ENCODE data around the gene ULBP1.
A peak's percentile ranks its signal among the peaks of the same experiment; 100 is the strongest.
"Not testable (repeated sequence)": the region's sequence is repeated elsewhere in the genome, so short reads cannot be mapped to it uniquely, and the experiment has no call there.

The ULBP1 gene

GRCh38 chr6:149934249-149935156 lies 29.2 kb upstream of the ULBP1 start:
- DNase-seq, result peak; percentile 43

GRCh38 chr6:149935246-149935645 lies 28.5 kb upstream of the ULBP1 start:
- DNase-seq, result no peak

GRCh38 chr6:149935668-149936067 lies 28.1 kb upstream of the ULBP1 start:
- DNase-seq, result no peak

DNA sequence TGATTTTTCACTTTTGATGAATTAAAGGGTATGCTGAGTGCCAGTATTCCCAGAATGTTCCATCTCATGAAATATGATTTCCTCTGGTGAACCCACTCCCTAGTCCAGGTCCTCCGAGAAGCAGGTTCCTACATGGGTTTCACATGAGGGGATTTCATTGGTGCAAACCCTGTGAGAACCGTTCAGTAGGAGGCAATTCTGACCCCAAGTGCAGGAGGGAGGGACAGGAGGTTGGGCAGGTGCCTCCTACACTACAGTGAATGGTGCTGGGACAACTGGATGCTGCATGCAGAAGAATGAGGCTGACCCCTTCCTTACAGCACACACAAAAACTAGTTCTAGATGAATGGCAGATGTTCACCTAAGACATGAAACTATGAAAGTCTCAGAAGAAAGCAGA lies 27.0 kb upstream of the ULBP1 start:
- no peak for DNase-seq

DNA sequence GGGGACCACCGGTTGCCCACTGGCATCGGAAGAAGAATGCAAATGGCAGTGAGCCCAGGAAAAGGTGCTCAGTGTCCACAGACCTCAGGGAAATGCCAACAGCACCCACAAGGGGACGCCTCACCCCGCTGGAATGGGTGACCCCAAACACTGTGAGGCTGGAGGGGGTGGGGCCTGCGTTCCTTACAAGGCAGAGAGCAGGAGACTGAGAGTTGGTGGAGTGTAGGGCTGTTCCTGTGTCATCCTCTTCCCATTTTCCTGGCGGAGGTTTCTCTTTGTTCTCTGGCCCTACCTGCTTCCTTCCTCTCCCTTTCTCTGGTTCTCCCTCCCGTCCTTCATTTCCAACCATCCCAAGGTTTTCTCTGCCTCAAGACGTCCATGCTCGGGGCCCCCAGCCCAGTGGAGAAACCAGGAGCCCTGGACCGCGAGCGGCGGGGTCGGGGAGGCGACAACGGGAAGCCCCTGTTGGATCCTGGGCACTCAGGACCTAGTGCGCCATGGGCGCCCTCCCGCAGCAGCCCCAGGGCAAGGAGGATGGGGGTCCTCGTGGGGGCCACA lies 25.7 kb upstream of the ULBP1 start:
- DNase-seq, result not testable (repeated sequence)

GRCh38 chr6:149938571-149939355 lies 25.0 kb upstream of the ULBP1 start:
- no peak for DNase-seq

- no peak for DNase-seq
Measured at GRCh38 chr6:149939356-149939648, 24.4 kb upstream of the ULBP1 start.

DNA sequence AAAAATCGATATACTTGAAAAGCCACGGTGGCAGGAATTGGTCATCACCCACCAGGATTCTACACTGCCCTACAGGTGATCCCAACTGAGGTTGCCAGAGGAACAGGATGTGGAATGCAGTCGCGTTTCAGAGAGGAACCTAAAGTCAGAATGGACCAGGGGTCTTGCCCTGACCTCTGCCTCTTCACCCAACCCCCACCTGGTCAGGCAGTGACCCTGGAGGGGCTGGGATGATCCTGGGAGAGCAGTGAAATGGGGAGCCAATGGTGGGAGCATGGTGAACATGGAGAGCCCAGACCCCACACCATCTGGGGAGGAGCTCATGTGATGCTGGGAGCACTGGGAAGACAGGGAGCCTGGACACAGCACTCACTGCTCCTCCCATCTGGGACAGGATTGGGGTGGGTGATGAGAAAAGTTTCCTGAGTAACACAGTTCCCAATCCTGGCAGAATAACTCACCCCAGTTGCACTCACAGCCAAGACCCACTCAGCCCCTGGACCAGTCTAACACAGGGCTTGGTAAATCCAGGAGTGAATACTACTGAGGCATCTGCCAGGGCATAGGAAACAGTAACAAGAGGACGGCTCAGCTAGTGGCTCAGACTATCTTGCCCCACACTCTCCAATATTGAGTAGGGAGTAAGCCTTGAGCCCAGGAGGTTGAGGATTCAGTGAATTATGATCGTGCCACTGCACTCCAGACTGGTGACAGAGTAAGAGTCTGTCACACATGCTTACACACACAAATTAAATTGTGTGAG lies 23.7 kb upstream of the ULBP1 start:
- DNase-seq, result no peak

DNA sequence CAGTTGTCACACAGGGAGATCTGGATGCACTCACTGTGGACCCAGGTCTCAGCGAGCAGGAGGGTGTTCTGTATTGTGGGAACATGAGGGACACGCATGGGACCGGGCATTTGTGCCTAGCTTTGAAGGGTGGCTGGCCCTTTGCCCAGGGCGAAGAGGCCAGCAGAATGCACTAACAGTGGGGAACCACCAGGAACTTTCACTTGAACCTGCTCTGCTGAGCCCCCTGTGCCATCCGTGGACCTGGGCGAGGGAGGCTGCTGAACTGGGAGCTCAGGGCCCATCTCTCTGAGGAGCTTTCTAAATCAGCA lies 23.1 kb upstream of the ULBP1 start:
- DNase-seq, result no peak

GRCh38 chr6:149941583-149942460 lies 21.9 kb upstream of the ULBP1 start, which contains the start of gene ULBP2:
Gene ULBP2, plus strand, starts transcription at chr6:149942014. Its CDS starts 59 bp downstream, at chr6:149942073.
- DNase-seq, result peak; percentile 87

DNA sequence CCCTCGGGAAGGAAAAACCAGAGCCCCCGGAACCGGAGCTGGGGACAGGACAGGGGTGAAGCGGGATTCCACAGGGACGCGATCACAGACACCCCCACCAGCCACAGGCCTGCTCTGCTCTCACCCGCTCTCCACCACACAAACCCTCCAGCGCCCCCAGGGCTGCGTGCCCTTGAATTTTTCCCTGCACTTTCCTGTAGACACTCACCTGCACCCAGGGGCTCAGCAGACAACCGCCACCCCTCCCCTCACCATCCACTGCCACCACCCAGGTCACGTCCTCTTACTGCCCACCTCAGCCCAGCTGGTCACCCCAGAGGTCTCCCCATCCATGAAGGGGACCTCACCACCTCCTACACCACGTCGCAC lies 21.3 kb upstream of the ULBP1 start:
- DNase-seq, result no peak

DNA sequence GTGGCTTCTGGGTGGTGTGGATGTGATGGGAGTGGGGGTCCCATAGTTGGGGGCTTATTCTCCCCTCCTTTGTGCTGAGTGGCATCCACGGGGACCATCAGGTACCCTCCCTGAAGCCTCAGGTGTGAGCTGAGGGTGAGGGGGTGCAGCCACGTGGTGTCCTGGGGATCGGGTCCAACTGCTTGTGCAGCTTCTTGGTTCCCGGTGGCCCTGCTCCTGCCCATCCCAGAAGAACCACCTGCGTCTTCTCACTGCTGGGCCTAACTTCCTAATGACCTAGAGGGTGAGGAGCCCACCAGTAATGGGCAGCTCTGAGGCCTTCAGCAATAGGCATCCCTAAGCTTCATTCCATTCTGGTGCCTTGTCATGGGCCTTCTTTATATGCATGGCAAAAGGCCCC lies 20.4 kb upstream of the ULBP1 start:
- DNase-seq, result not testable (repeated sequence)

DNA sequence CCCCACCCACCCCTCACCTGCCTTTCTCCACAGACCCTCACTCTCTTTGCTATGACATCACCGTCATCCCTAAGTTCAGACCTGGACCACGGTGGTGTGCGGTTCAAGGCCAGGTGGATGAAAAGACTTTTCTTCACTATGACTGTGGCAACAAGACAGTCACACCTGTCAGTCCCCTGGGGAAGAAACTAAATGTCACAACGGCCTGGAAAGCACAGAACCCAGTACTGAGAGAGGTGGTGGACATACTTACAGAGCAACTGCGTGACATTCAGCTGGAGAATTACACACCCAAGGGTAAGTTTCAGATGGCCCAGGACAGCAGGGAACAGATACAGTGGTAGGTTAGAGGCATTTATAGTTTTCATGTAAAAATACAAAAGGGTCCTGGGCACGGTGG lies 18.5 kb upstream of the ULBP1 start:
- not testable (repeated sequence) for DNase-seq

- not testable (repeated sequence) for DNase-seq
Measured at GRCh38 chr6:149946631-149947030, 17.1 kb upstream of the ULBP1 start.

DNA sequence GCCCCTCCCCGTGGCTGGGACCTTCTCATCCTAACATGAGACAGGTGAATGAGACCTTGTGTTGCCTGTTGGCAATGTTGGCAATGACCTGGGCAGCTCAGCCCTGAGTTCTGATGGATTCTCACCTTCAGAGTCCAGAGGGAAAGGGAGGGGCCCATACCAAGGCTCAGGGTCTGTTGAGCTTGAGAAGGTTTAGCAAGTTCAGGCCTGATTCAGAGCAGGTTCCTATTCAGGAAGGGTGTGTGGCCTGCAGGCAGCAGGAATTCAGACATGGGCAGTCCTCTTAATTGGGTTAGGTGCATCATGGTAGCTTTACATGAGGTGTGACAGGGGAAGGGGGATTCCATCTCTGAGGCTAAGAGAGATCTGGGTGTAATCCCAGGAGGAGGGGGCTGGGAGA lies 16.2 kb upstream of the ULBP1 start:
- not testable (repeated sequence) for DNase-seq

DNA sequence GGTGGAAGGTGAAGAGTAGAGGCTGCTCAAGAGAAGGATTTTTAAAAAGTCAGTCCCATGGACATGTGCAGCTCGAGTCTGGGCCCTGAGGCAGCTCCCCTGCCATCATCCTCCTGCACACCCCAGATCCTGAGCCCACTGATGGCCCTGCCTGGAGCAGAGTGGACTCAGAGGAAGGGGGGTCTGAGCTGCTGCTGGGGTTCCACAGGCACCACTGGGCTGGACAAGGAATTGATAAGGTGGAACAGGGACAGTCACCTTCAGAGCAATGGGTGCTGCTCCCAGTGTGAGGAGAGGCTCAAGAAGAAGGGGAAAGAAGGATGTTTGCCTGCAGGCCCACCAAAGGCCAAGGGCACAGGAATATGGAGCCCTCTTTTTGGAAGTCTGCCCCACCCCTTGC lies 15.7 kb upstream of the ULBP1 start:
- DNase-seq, result no peak

DNA sequence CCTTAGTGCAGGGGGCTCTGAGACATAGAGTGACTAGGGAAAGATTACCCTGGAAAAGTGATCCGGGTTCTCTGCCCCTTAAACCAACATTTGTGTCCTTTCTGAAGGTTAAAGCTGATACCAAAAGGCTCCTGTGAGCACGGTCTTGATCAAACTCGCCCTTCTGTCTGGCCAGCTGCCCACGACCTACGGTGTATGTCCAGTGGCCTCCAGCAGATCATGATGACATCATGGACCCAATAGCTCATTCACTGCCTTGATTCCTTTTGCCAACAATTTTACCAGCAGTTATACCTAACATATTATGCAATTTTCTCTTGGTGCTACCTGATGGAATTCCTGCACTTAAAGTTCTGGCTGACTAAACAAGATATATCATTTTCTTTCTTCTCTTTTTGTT lies 15.1 kb upstream of the ULBP1 start:
- DNase-seq, result no peak

- no peak for DNase-seq
Measured at GRCh38 chr6:149950423-149950822, 13.3 kb upstream of the ULBP1 start.

DNA sequence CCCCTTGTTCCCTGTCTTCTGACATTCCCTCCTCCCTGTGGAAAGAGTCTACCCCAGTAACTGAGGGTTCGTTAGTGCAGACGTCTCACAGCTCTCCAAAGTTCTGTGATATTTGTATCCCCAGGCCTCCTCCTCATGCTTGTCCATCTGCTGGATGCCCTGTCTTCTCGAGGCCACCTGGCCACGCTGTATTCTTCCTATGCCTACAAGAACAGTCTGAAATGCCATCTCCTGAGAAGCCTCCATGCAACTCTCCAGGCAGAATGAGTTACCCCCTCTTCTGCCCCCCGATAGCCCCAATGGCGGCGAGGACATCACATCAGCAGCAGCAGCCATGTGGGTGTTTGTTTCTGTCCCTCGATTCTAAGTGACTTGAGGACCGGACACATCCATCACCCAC lies 12.6 kb upstream of the ULBP1 start:
- no peak for DNase-seq

DNA sequence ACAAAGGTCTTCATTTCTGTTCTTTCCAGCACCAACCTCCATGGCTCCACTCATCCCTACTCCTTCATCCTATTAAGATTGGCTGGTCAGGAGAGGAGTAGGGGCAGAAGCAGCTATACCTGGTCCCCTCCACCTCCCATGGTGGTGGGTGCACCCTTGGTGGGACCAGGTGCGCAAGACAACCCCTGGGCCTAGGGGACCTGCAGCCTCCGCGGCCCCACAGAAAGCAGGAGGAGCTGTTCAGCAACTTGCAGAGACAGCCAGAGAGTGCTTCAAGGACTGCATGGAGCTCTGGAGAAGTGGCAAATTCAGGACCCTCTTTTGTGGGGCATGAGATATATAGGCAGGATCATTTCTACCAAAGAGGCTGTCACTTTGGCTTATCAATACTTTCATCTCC lies 12.1 kb upstream of the ULBP1 start:
- DNase-seq, result no peak

GRCh38 chr6:149953390-149953789 lies 10.4 kb upstream of the ULBP1 start:
- not testable (repeated sequence) for DNase-seq

DNA sequence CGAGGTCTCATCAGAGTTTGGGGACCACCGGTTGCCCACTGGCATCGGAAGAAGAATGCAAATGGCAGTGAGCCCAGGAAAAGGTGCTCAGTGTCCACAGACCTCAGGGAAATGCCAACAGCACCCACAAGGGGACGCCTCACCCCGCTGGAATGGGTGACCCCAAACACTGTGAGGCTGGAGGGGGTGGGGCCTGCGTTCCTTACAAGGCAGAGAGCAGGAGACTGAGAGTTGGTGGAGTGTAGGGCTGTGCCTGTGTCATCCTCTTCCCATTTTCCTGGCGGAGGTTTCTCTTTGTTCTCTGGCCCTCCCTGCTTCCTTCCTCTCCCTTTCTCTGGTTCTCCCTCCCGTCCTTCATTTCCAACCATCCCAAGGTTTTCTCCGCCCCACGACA lies 9.8 kb upstream of the ULBP1 start:
- not testable (repeated sequence) for DNase-seq
